Fibroblast of villous mesenchyme (primary cell): ENCODE measurements around the gene TMEM62. TPM values are rescaled to one million over a fixed set of nuclear protein-coding genes. Genes with fewer than 3 reads are reported as not detected.
"Not testable (repeated sequence)": the region's sequence is repeated elsewhere in the genome, so short reads cannot be mapped to it uniquely, and the experiment has no call there.

Experiments
- DNase-seq: peaks from one replicate; pipeline ENCODE4 v3.0.0-alpha.2; 2010; ENCODE audit warnings: low read depth
- H3K4me3 ChIP-seq: 2 replicates; pipeline ENCODE4 v1.5.1; 2011; ENCODE audit warnings: low read depth, mild to moderate bottlenecking, low read length
- CTCF ChIP-seq: IDR thresholded peaks from 2 replicates; pipeline ENCODE4 v1.5.1; 2012; ENCODE audit warnings: low read depth, mild to moderate bottlenecking, low read length; ENCODE audit not compliant: insufficient read depth
- total RNA-seq: library from RNA; depleted of rRNA; stranded (reverse); fragments of >200 nt; gene quantifications from 2 replicates; pipeline ENCODE4 v1.2.3, GENCODE V29; 2012

Gene TMEM62
- total RNA-seq, 1 donor: 16.8 TPM

- H3K4me3 ChIP-seq: no peak overlapping the region
- TF ChIP-seq CTCF: no peak
- no peak for DNase-seq
Measured at GRCh38 chr15:43118286-43118685, 15.1 kb upstream of the TMEM62 start.

DNA sequence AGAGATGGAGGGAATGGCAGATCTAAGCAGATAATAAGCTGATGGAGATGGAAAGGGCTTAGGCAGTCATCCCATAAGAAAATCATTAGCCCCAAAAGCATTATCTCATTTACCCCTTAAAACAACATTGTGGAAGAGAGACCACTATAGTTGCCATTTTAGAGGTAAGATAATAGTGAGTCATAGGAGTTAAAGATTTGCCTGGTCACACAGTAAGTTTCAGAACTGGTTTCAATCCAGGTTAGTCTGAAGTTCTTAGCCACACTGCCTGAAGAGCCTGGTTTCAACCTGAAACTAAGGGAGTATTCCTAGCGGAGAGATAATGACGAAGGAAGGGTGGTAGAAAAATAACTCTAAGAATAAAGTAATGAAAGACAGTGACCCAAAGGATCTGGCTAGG lies 14.6 kb upstream of the TMEM62 start:
- no peak for DNase-seq
- no peak overlapping the region for H3K4me3 ChIP-seq
- TF ChIP-seq CTCF: no peak

- TF ChIP-seq CTCF: no peak
- H3K4me3 ChIP-seq: no peak overlapping the region
- no peak for DNase-seq
Measured at GRCh38 chr15:43121863-43122262, 11.5 kb upstream of the TMEM62 start.

GRCh38 chr15:43125100-43125661 lies 8.2 kb upstream of the TMEM62 start:
- no peak overlapping the region for H3K4me3 ChIP-seq
- no peak for TF ChIP-seq CTCF
- no peak for DNase-seq

DNA sequence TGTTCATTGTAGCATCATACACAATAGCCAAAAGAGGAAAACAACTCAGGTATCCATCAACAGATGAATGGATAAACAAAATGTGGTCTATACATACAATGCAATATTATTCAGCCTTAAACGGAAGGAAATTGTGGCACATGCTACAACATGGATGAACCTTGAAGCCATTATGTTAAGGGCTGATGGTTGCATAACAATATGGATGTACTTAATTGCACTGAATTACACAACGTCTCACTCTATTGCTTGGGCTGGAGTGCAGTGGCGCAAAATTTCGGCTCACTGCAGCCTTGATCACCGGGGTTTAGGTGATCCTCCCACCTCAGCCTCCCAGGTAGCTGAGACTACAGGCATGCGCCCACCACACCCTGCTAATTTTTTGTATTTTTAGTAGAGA lies 7.0 kb upstream of the TMEM62 start:
- TF ChIP-seq CTCF: no peak
- no peak for DNase-seq
- no peak overlapping the region for H3K4me3 ChIP-seq

GRCh38 chr15:43127752-43128151 lies 5.6 kb upstream of the TMEM62 start:
- no peak overlapping the region for H3K4me3 ChIP-seq
- no peak for DNase-seq
- TF ChIP-seq CTCF: no peak

DNA sequence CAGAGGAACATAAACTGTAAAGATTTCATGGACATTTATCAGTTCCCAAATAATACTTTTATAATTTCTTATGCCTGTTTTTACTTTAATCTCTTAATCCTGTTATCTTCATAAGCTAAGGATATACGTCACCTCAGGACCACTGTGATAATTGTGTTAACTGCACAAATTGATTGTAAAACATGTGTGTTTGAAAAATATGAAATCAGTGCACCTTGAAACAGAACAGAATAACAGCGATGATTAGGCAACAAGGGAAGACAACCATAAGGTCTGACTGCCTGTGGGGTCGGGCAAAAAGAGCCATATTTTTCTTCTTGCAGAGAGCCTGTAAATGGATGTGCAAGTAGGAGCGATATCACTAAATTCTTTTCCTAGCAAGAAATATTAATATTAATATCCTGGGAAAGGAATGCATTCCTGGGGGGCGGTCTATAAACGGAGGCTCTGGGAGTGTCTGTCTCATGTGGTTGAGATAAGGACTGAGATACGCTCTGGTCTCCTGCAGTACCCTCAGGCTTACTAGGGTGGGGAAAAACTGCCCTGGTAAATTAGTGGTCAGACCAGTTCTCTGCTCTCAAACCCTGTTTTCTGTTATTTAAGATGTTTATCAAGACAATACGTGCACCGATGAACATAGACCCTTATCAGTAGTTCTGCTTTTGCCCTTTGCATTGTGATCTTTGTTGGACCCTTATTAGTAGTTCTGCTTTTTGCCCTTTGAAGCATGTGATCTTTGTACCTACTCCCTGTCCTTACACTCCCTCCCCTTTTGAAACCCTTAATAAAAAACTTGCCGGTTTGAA lies 5.0 kb upstream of the TMEM62 start:
- H3K4me3 ChIP-seq, DNase-seq: not testable (repeated sequence)
